H1 (cell line): ENCODE measurements around the gene OSTN.
"Not testable (repeated sequence)": the region's sequence is repeated elsewhere in the genome, so short reads cannot be mapped to it uniquely, and the experiment has no call there.

ENCODE experiments used
- BACH1 ChIP-seq: IDR thresholded peaks from 2 replicates; pipeline ENCODE4 v1.6.1; 2012; ENCODE audit warnings: low read length, improper control_type of control experiment
- CTCF ChIP-seq, 3 experiments: IDR thresholded peaks; 1 replicate in 2 of 3; 2 replicates in 1 of 3; pipeline versions ENCODE4 v1.5.1 to v1.6.1; 2011; ENCODE audit warnings: low read length in 3 of 3, mild to moderate bottlenecking in 3 of 3, inconsistent platforms in 2 of 3, low read depth in 1 of 3, moderate library complexity in 1 of 3; ENCODE audit not compliant: insufficient read depth in 1 of 3; ENCODE audit errors: control extremely low read depth in 1 of 3
- FOSL1 ChIP-seq: IDR thresholded peaks from 2 replicates; pipeline ENCODE4 v1.6.1; 2011; ENCODE audit warnings: mild to moderate bottlenecking, low read depth, low read length, moderate library complexity; ENCODE audit not compliant: insufficient read depth
- SAP30 ChIP-seq: fragments of 300-600 bp; sonication (generic); IDR thresholded peaks from 2 replicates; pipeline ENCODE4 v1.7.1; 2012; ENCODE audit warnings: low read length, moderate library complexity, mild to moderate bottlenecking, inconsistent platforms; ENCODE audit not compliant: insufficient read depth, insufficient replicate concordance
- TCF12 ChIP-seq: IDR thresholded peaks from 2 replicates; pipeline ENCODE4 v1.6.1; 2011; ENCODE audit warnings: low read depth, mild to moderate bottlenecking, low read length
- TEAD4 ChIP-seq: IDR thresholded peaks from 2 replicates; pipeline ENCODE4 v1.6.1; 2012; ENCODE audit warnings: low read depth, low read length, inconsistent platforms, mixed read lengths
- ZNF274 ChIP-seq: IDR thresholded peaks from 2 replicates; pipeline ENCODE4 v1.7.0; 2012; ENCODE audit warnings: low read length, borderline replicate concordance; ENCODE audit errors: extremely low read depth

GRCh38 chr3:191246034-191246433, 47.0 kb downstream of the OSTN start:
- not testable (repeated sequence) for TF ChIP-seq CTCF (IDR thresholded peaks at IDR 0.05; ENCODE audit: control extremely low read depth in 1 of 3, insufficient read depth in 1 of 3, low read depth in 1 of 3, low read length in 3 of 3); BACH1; TEAD4; TCF12; FOSL1; SAP30; ZNF274
